ENCODE measurements around the gene TLR3.

DNA sequence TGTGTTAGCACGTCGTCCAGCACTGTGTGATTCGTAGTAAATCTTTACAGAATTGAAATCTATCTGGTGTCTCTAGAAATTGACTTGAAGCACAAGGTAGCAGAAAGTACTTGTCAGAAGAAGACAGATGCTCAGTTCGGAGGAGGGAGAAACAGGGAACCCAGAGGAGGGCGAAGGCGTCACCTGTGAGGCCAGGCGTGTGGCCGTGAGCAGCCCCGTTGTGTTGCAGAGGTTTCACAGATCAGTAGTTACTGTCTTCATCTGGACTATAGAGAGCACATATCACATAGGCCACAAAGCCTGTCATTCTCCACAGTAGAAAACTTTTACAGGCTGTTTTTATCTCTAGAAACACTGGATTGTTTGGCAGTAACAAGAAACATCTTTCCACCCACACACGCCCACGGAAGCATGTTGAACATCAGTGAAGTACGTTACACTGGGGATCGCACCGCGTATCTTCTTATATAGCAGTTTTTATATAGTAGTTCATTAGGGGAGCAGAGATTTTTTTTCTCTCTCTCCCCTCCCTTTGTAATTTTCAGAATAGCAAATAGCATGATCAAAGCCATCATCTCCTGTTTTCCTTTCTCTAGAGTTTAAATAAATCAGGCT is 48.1 kb upstream of the TLR3 start:
- TF ChIP-seq CTCF (IDR thresholded peaks at IDR 0.05) (no peak), POLR2A (IDR thresholded peaks at IDR 0.05) (no peak), POLR2AphosphoS5 (IDR thresholded peaks at IDR 0.05; ENCODE audit: insufficient read depth in 1 of 2, low read depth in 1 of 2) (no peak)

Data from vagina (tissue), 2 donors.